A549 (cell line): ENCODE measurements around the gene OR10G2. TPM values are rescaled to one million over a fixed set of nuclear protein-coding genes. Genes with fewer than 3 reads are reported as not detected.
"Not testable (repeated sequence)": the region's sequence is repeated elsewhere in the genome, so short reads cannot be mapped to it uniquely, and the experiment has no call there.

Source experiments
- ATAC-seq, 2 experiments: fragments of 200-7000 bp in 1 of 2; fragments of >200 bp in 1 of 2; cut with Nextera tagmentation in 1 of 2; cut with Tn5 transposase in 1 of 2; 3 replicates each; pipeline versions ENCODE4 v1.8.0 to v1.9.1; 2018 to 2020; ENCODE audit warnings: mild to moderate bottlenecking in 1 of 2, moderate library complexity in 1 of 2
- CTCF ChIA-PET: fragments of 300-600 bp; sonication (Branson Sonifier 250); formaldehyde crosslinking; extraction: SDS; loops from one replicate; lab custom pipeline; 2021; ENCODE audit warnings: antibody characterized with exemption, inconsistent platforms; lab: Yijun Ruan, JAX
- POLR2A ChIA-PET: fragments of 350-600 bp; formaldehyde crosslinking; extraction: SDS; loops from one replicate; lab custom pipeline; 2021; ENCODE audit warnings: antibody characterized with exemption, inconsistent platforms; lab: Yijun Ruan, JAX
- DNase-seq, 2 experiments: peaks; one replicate each; pipeline versions ENCODE4 v3.0.0 to v3.0.0-alpha.2; 2011 to 2016; ENCODE audit warnings: low read depth in 1 of 2, low spot score in 1 of 2
- FAIRE-seq: peaks from 2 replicates; lab custom pipeline; 2011; peaks lifted over from hg19 to GRCh38; lab: Jason Lieb, UNC
- H3K27ac ChIP-seq, 2 experiments: fragments of >200 bp; sonication (Bioruptor Twin); formaldehyde crosslinking; 3 replicates each; pipeline ENCODE4 v1.5.1; 2016 to 2017
- H3K4me1 ChIP-seq: fragments of >200 bp; sonication (Bioruptor Twin); formaldehyde crosslinking; 3 replicates; pipeline ENCODE4 v1.6.1; 2016
- H3K4me2 ChIP-seq: fragments of >200 bp; sonication (Bioruptor Twin); formaldehyde crosslinking; 3 replicates; pipeline ENCODE4 v1.6.1; 2016
- H3K4me3 ChIP-seq: fragments of >200 bp; sonication (Bioruptor Twin); formaldehyde crosslinking; 3 replicates; pipeline ENCODE4 v1.5.1; 2016
- H3K9me3 ChIP-seq: fragments of >200 bp; sonication (Bioruptor Twin); formaldehyde crosslinking; 3 replicates; pipeline ENCODE4 v1.6.1; 2016
- BHLHE40 ChIP-seq: IDR thresholded peaks from 2 replicates; pipeline ENCODE4 v1.6.1; 2012; ENCODE audit warnings: low read depth, low read length, inconsistent platforms
- CEBPB ChIP-seq, 2 experiments: fragments of >200 bp in 1 of 2; sonication (Bioruptor Twin) in 1 of 2; formaldehyde crosslinking in 1 of 2; IDR thresholded peaks; 2 replicates each; pipeline ENCODE4 v1.6.1; 2012 to 2016
- CHD2 ChIP-seq: fragments of 150-350 bp; IDR thresholded peaks from 2 replicates; pipeline ENCODE4 v1.6.1; 2014; ENCODE audit warnings: low read length; ENCODE audit not compliant: partially characterized antibody
- FOXS1 ChIP-seq: fragments of 250-450 bp; sonication (Bioruptor Pico); IDR thresholded peaks from 2 replicates; pipeline ENCODE4 v1.5.0; 2020; ENCODE audit warnings: mild to moderate bottlenecking, moderate library complexity
- GATA3 ChIP-seq: IDR thresholded peaks from 2 replicates; pipeline ENCODE4 v1.6.1; 2012; ENCODE audit warnings: borderline replicate concordance
- HEYL ChIP-seq: fragments of 250-450 bp; sonication (Bioruptor Pico); IDR thresholded peaks from 2 replicates; pipeline ENCODE4 v1.8.0; 2021; ENCODE audit warnings: mild to moderate bottlenecking, moderate library complexity
- JUN ChIP-seq, 2 experiments: fragments of >200 bp; sonication (Bioruptor Twin); formaldehyde crosslinking; IDR thresholded peaks; 2 replicates in 1 of 2; 3 replicates in 1 of 2; pipeline ENCODE4 v1.6.1; 2016 to 2017
- KDM5A ChIP-seq: fragments of 200-600 bp; sonication (generic); IDR thresholded peaks from 2 replicates; pipeline ENCODE4 v1.6.1; 2016; ENCODE audit warnings: antibody characterized with exemption, mild to moderate bottlenecking
- NR3C1 ChIP-seq: fragments of >200 bp; sonication (Bioruptor Twin); formaldehyde crosslinking; IDR thresholded peaks from 3 replicates; pipeline ENCODE4 v1.6.1; 2017
- PBX3 ChIP-seq: IDR thresholded peaks from 2 replicates; pipeline ENCODE4 v1.6.1; 2012
- TP53 ChIP-seq: fragments of 250-450 bp; sonication (Bioruptor Pico); IDR thresholded peaks from 2 replicates; pipeline ENCODE4 v1.5.0; 2021; ENCODE audit warnings: mild to moderate bottlenecking, moderate library complexity
- ZFP36 ChIP-seq: fragments of 450-650 bp; IDR thresholded peaks from 2 replicates; pipeline ENCODE4 v1.6.1; 2014; ENCODE audit warnings: borderline replicate concordance; ENCODE audit not compliant: partially characterized antibody
- WGBS: methylation state at CpG from one replicate; pipeline ENCODE4 v1.1.6; 2017; ENCODE audit errors: missing lambda C conversion rate; 5-methylcytosine and 5-hydroxymethylcytosine counted together
- polyA plus RNA-seq, 4 experiments: library from polyadenylated mRNA; depleted of rRNA in 3 of 4; stranded (reverse); fragments of >200 nt; fragmentation: RNase III in 1 of 4; extraction: RNeasy Plus Mini Kit Qiagen cat#74134 plus additional on column Dnase treatment in 1 of 4; gene quantifications; 2 replicates in 3 of 4; 3 replicates in 1 of 4; pipeline ENCODE4 v1.2.3, GENCODE V29; 2011 to 2017
- TF ChIP-seq, protein P1 (sequence below): fragments of 250-450 bp; sonication (Bioruptor Pico); IDR thresholded peaks from 2 replicates; pipeline ENCODE4 v1.5.0; 2021; ENCODE audit warnings: mild to moderate bottlenecking, moderate library complexity, borderline replicate concordance

The OR10G2 gene
- polyA plus RNA-seq, 2 of the 4 experiments (the other 2 are of a cell fraction), result not detected

DNA sequence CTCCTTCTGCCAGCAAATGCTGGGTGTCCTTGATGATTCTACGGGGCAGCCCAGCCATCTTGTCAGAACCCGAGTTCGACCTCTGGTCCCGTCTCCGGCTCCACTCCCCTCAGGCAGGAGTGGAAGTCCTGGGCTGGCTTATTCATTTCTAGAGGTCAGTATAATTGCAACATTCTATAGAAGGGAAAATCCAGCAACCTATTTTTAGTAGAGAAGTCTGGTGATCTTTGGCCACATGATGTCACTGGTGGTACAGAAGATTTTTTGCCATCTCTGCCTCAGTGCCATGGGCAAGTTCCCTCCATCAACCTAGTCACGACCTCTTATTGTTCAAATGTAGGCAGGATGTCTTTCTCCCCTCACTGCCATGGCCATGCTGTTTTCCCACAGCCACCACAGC is 22.4 kb downstream of the OR10G2 start:
- Histone ChIP-seq H3K4me2 (no peak overlapping the region), H3K4me1 (no peaks in the 10 kb centered on the region), H3K9me3 (no peaks in the 10 kb centered on the region), H3K27ac (no peak overlapping the region), H3K4me3 (no peak overlapping the region)
- TF ChIP-seq CEBPB (IDR thresholded peaks at IDR 0.05) (no peak), ZFP36 (no peak), JUN (IDR thresholded peaks at IDR 0.05) (no peak), NR3C1 (no peak)
- POLR2A ChIA-PET, result no interaction called here
- 13% methylated on average over 6 of the region's 6 CpGs for WGBS
- FAIRE-seq (no peak), DNase-seq (no peak), ATAC-seq (no peak; a peak in 1 of 6 replicates)
- CTCF ChIA-PET, result no interaction called here

DNA sequence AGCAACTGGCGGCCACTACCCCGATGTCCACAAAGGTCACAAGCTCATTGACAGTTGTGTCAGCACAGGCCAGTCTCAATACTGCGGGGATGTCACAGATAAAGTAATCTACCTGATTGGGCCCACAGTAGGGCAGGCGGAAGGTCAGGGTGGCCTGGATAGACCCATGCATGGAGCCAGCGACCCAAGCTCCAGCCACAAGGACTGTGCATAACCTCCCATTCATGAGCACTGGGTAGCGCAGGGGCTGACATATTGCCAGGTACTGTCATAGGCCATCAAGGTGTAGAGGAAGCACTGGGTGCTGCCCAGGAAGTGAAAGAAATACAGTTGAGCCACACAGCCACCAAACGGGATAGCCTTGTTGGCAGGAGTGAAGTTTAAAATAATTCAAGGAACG is 32.6 kb downstream of the OR10G2 start:
- DNase-seq, FAIRE-seq, H3K4me2 ChIP-seq, H3K4me3 ChIP-seq, CTCF ChIA-PET, ATAC-seq, H3K4me1 ChIP-seq, H3K9me3 ChIP-seq, H3K27ac ChIP-seq, POLR2A ChIA-PET: not testable (repeated sequence)
- 29% methylated on average over 5 of the region's 8 CpGs for WGBS

- peaks cover 21% of the 10 kb centered on the region; the same call in 2 of the 3 replicates for H3K9me3 ChIP-seq
- POLR2A ChIA-PET, result no interaction called here
- CTCF ChIA-PET, result no interaction called here
- FAIRE-seq, result no peak
- TF ChIP-seq, protein P1, sequence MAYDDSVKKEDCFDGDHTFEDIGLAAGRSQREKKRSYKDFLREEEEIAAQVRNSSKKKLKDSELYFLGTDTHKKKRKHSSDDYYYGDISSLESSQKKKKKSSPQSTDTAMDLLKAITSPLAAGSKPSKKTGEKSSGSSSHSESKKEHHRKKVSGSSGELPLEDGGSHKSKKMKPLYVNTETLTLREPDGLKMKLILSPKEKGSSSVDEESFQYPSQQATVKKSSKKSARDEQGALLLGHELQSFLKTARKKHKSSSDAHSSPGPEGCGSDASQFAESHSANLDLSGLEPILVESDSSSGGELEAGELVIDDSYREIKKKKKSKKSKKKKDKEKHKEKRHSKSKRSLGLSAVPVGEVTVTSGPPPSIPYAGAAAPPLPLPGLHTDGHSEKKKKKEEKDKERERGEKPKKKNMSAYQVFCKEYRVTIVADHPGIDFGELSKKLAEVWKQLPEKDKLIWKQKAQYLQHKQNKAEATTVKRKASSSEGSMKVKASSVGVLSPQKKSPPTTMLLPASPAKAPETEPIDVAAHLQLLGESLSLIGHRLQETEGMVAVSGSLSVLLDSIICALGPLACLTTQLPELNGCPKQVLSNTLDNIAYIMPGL (CRISPR knock-in tag), result no peak
- TF ChIP-seq HEYL (CRISPR knock-in tag) (no peak), KDM5A (no peak), TP53 (CRISPR knock-in tag) (no peak), BHLHE40 (no peak), CEBPB (IDR thresholded peaks at IDR 0.05) (no peak), PBX3 (no peak), JUN (IDR thresholded peaks at IDR 0.05) (no peak), CHD2 (no peak), FOXS1 (CRISPR knock-in tag) (no peak), GATA3 (no peak)
- TF ChIP-seq, all 56 proteins: peak for 0
- DNase-seq (no peak), ATAC-seq (no peak)
- under 1% methylated on average over 4 of the region's 4 CpGs for WGBS
- no peak overlapping the region for H3K4me2 ChIP-seq
- no peaks in the 10 kb centered on the region for H3K4me1 ChIP-seq
- no peak overlapping the region for H3K27ac ChIP-seq
- no peak overlapping the region for H3K4me3 ChIP-seq
Measured at GRCh38 chr14:21589317-21589716, 45.4 kb downstream of the OR10G2 start.

Other genes starting within 250 kb of the OR10G2 start
- 28.5 and 50.4 TPM in 2 replicates for gene CHD8, start 178.8 kb downstream of the OR10G2 start, polyA plus RNA-seq (2011; rRNA removed)
- gene CHD8, start 178.8 kb downstream of the OR10G2 start, polyA plus RNA-seq (2017; fragmentation: RNase III; extraction: RNeasy Plus Mini Kit Qiagen cat#74134 plus additional on column Dnase treatment), result 35.2 to 37.8 TPM (median 36.8 TPM) in 3 replicates
- 37.5 and 41.3 TPM in 2 replicates for gene RAB2B, start 158.0 kb downstream of the OR10G2 start, polyA plus RNA-seq (2011; rRNA removed)
- 15.8 to 19.8 TPM (median 18.4 TPM) in 3 replicates for gene RAB2B, start 158.0 kb downstream of the OR10G2 start, polyA plus RNA-seq (2017; fragmentation: RNase III; extraction: RNeasy Plus Mini Kit Qiagen cat#74134 plus additional on column Dnase treatment)
- 76.4 and 80.3 TPM in 2 replicates for gene TOX4, start 157.7 kb downstream of the OR10G2 start, polyA plus RNA-seq (2011; rRNA removed)
- 41.1 to 48.3 TPM (median 41.4 TPM) in 3 replicates for gene TOX4, start 157.7 kb downstream of the OR10G2 start, polyA plus RNA-seq (2017; fragmentation: RNase III; extraction: RNeasy Plus Mini Kit Qiagen cat#74134 plus additional on column Dnase treatment)
- gene METTL3, start 123.6 kb downstream of the OR10G2 start, polyA plus RNA-seq (2011; rRNA removed), result 103 and 118 TPM in 2 replicates
- gene METTL3, start 123.6 kb downstream of the OR10G2 start, polyA plus RNA-seq (2017; fragmentation: RNase III; extraction: RNeasy Plus Mini Kit Qiagen cat#74134 plus additional on column Dnase treatment), result 63.2 to 66.3 TPM (median 65.2 TPM) in 3 replicates
- 2.8 and 3.8 TPM in 2 replicates for gene SALL2, start 108.6 kb downstream of the OR10G2 start, polyA plus RNA-seq (2011; rRNA removed)
- 1.9 to 3.5 TPM (median 3.5 TPM) in 3 replicates for gene SALL2, start 108.6 kb downstream of the OR10G2 start, polyA plus RNA-seq (2017; fragmentation: RNase III; extraction: RNeasy Plus Mini Kit Qiagen cat#74134 plus additional on column Dnase treatment)
- gene OR10G3, start 54.9 kb downstream of the OR10G2 start, polyA plus RNA-seq (2011; rRNA removed), result not detected in 2 replicates
- gene OR10G3, start 54.9 kb downstream of the OR10G2 start, polyA plus RNA-seq (2017; fragmentation: RNase III; extraction: RNeasy Plus Mini Kit Qiagen cat#74134 plus additional on column Dnase treatment), result not detected in 3 replicates
- not detected in 2 replicates for gene OR4E2, start 18.9 kb upstream of the OR10G2 start, polyA plus RNA-seq (2011; rRNA removed)
- not detected in 3 replicates for gene OR4E2, start 18.9 kb upstream of the OR10G2 start, polyA plus RNA-seq (2017; fragmentation: RNase III; extraction: RNeasy Plus Mini Kit Qiagen cat#74134 plus additional on column Dnase treatment)
- not detected in 2 replicates for gene OR4E1, start 38.9 kb upstream of the OR10G2 start, polyA plus RNA-seq (2011; rRNA removed)
- gene OR4E1, start 38.9 kb upstream of the OR10G2 start, polyA plus RNA-seq (2017; fragmentation: RNase III; extraction: RNeasy Plus Mini Kit Qiagen cat#74134 plus additional on column Dnase treatment), result not detected in 3 replicates